Measurements from ENCODE around the gene ATXN1. TPM values are rescaled to one million over a fixed set of nuclear protein-coding genes. Genes with fewer than 3 reads are reported as not detected.
"Not testable (repeated sequence)": the region's sequence is repeated elsewhere in the genome, so short reads cannot be mapped to it uniquely, and the experiment has no call there.

The ATXN1 gene
- total RNA-seq, 1 donor from 2014 or later: 33.7 TPM

DNA sequence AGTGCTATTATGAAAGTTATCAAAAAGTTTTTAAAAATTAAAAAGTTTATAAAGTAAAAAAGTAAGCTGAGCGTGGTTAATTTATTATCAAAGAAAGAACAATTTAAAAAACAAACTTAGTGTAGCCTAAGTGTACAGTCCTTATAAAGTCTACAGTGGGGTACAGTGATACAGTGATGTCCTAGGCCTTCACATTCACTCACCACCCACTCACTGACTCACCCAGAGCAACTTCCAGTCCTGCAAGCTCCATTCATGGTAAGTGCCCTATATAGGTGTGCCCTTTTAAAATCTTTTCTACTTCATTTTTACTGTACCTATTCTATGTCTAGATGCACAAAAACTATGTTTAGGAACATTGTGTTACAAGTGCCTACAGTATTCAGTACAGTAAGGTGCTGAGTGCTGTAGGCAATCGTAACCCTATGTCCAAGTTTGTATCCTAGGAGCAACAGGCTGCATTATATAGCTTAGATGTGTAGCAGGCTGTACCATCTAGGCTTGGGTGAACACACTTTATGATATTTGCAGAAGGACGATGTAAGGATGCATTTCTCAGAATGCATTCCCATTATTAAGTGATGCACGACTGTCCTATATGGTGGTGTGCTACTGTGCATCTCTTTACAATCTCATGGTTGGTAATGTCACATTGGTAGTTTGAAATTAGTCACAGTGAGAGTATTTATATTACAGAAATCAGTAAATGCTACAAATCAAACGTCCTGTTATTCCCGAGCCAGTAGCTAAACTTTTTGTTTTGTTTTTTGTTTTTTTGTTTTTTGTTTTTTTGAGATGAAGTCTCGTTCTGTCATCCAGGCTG, 364.6 kb downstream of the ATXN1 start:
- no peak overlapping the region for H3K27ac Mint-ChIP-seq
- no peak for TF ChIP-seq CTCF (conservative IDR thresholded peaks at IDR 0.05)
- peaks cover 3% of the 10 kb centered on the region for H3K36me3 Mint-ChIP-seq
- no peak overlapping the region for H3K4me3 Mint-ChIP-seq
- DNase-seq (ENCODE audit: extremely low spot score, unreplicated experiment): no peak
- H3K9me3 Mint-ChIP-seq: no peaks in the 10 kb centered on the region
- H3K4me1 Mint-ChIP-seq (ENCODE audit: unreplicated experiment): peaks cover 4% of the 10 kb centered on the region
- no peaks in the 10 kb centered on the region for H3K27me3 Mint-ChIP-seq

GRCh38 chr6:16394632-16395031, 366.6 kb downstream of the ATXN1 start:
- no peak overlapping the region for H3K27ac Mint-ChIP-seq
- no peaks in the 10 kb centered on the region for H3K9me3 Mint-ChIP-seq
- no peak for TF ChIP-seq CTCF (conservative IDR thresholded peaks at IDR 0.05)
- peaks cover 4% of the 10 kb centered on the region for H3K4me1 Mint-ChIP-seq (ENCODE audit: unreplicated experiment)
- H3K27me3 Mint-ChIP-seq: no peaks in the 10 kb centered on the region
- H3K4me3 Mint-ChIP-seq: no peak overlapping the region
- no peaks in the 10 kb centered on the region for H3K36me3 Mint-ChIP-seq
- DNase-seq (ENCODE audit: extremely low spot score, unreplicated experiment): no peak

DNA sequence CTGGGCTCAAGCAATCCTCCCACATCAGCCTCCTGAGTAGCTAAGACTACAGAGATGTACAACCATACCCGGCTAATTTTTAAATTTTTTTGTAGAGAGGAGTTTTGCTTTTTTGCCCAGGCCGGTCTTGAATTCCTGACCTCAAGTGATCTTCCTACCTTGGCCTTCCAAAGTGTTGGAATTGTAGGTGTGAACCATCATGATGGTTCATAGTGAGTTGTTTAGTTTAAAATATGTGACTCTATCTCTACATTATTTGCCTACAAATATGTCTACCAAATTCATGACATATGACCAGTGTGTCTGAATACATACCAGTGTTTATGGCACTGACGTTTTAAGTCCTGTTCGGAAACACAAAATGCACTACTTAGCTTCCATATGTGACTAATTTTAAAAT, 367.9 kb downstream of the ATXN1 start:
- no peak overlapping the region for H3K4me3 Mint-ChIP-seq
- H3K36me3 Mint-ChIP-seq: no peaks in the 10 kb centered on the region
- DNase-seq (ENCODE audit: extremely low spot score, unreplicated experiment): no peak
- H3K27ac Mint-ChIP-seq: no peak overlapping the region
- H3K27me3 Mint-ChIP-seq: no peaks in the 10 kb centered on the region
- H3K4me1 Mint-ChIP-seq (ENCODE audit: unreplicated experiment): peaks cover 4% of the 10 kb centered on the region
- no peaks in the 10 kb centered on the region for H3K9me3 Mint-ChIP-seq
- no peak for TF ChIP-seq CTCF (conservative IDR thresholded peaks at IDR 0.05)

DNA sequence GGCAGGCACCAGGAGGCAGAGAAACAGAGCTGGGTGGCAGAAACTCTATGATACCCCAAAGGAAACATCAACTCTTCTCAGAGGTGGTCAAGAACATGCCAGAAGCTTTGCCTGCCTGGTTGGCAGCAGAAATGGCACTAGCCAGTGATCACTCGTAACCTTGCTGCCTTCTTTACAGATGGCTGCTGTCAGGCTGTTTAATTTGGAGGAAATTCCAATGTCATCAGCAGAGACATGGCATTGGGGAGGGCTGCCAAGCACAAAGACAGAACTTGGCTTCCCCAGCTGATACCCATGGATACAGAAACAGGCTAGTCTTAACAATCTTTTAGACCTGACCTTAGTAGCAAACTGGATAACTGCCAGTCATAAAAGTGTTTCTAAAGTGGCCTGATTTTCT, 369.2 kb downstream of the ATXN1 start:
- H3K4me1 Mint-ChIP-seq (ENCODE audit: unreplicated experiment): no peaks in the 10 kb centered on the region
- H3K27ac Mint-ChIP-seq: no peak overlapping the region
- no peaks in the 10 kb centered on the region for H3K27me3 Mint-ChIP-seq
- no peaks in the 10 kb centered on the region for H3K9me3 Mint-ChIP-seq
- peaks cover 3% of the 10 kb centered on the region for H3K36me3 Mint-ChIP-seq
- H3K4me3 Mint-ChIP-seq: no peak overlapping the region
- DNase-seq (ENCODE audit: extremely low spot score, unreplicated experiment): no peak
- TF ChIP-seq CTCF (conservative IDR thresholded peaks at IDR 0.05): no peak

DNA sequence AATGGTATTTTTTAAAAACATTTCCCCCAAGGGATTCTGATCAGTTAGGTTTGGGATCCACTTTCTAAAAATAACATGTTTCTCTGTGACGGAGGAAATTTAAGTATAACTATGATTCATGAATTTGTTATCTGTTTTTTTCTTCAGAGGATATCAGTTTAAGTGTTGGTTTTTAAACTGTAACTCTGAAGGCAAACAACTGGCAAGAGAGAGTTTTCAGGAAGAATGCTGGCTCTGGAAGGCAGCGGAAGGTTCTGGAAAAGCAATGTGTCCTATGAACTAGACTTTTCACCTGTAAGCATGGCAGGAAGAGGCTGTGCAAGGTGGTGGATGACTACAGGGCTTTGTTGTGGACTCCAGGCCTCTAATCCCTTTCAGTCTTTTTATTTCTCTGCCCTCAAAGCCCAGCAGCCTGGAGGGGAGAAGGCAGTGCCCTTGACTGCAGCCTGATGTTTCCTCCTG, 369.8 kb downstream of the ATXN1 start:
- no peaks in the 10 kb centered on the region for H3K4me1 Mint-ChIP-seq (ENCODE audit: unreplicated experiment)
- no peaks in the 10 kb centered on the region for H3K27me3 Mint-ChIP-seq
- H3K9me3 Mint-ChIP-seq: no peaks in the 10 kb centered on the region
- peaks cover 3% of the 10 kb centered on the region for H3K36me3 Mint-ChIP-seq
- no peak overlapping the region for H3K4me3 Mint-ChIP-seq
- no peak overlapping the region for H3K27ac Mint-ChIP-seq
- no peak for TF ChIP-seq CTCF (conservative IDR thresholded peaks at IDR 0.05)
- DNase-seq (ENCODE audit: extremely low spot score, unreplicated experiment): no peak

GRCh38 chr6:16390909-16391450, 370.3 kb downstream of the ATXN1 start:
- not testable (repeated sequence) for H3K4me3 Mint-ChIP-seq; H3K27ac Mint-ChIP-seq; H3K4me1 Mint-ChIP-seq (ENCODE audit: unreplicated experiment); H3K27me3 Mint-ChIP-seq; DNase-seq (ENCODE audit: extremely low spot score, unreplicated experiment); H3K9me3 Mint-ChIP-seq; H3K36me3 Mint-ChIP-seq
